A549 (cell line): ENCODE results near the gene XBP1. TPM values are rescaled to one million over a fixed set of nuclear protein-coding genes. Genes with fewer than 3 reads are reported as not detected.

Experiments
- ATAC-seq, 2 experiments: fragments of 200-7000 bp in 1 of 2; fragments of >200 bp in 1 of 2; cut with Nextera tagmentation in 1 of 2; cut with Tn5 transposase in 1 of 2; 3 replicates each; pipeline versions ENCODE4 v1.8.0 to v1.9.1; 2018 to 2020; ENCODE audit warnings: mild to moderate bottlenecking in 1 of 2, moderate library complexity in 1 of 2
- CTCF ChIA-PET: fragments of 300-600 bp; sonication (Branson Sonifier 250); formaldehyde crosslinking; extraction: SDS; loops from one replicate; lab custom pipeline; 2021; ENCODE audit warnings: antibody characterized with exemption, inconsistent platforms; lab: Yijun Ruan, JAX
- POLR2A ChIA-PET: fragments of 350-600 bp; formaldehyde crosslinking; extraction: SDS; loops from one replicate; lab custom pipeline; 2021; ENCODE audit warnings: antibody characterized with exemption, inconsistent platforms; lab: Yijun Ruan, JAX
- DNase-seq, 2 experiments: peaks; one replicate each; pipeline versions ENCODE4 v3.0.0 to v3.0.0-alpha.2; 2011 to 2016; ENCODE audit warnings: low read depth in 1 of 2, low spot score in 1 of 2
- FAIRE-seq: peaks from 2 replicates; lab custom pipeline; 2011; peaks lifted over from hg19 to GRCh38; lab: Jason Lieb, UNC
- H3K27ac ChIP-seq, 2 experiments: fragments of >200 bp; sonication (Bioruptor Twin); formaldehyde crosslinking; 3 replicates each; pipeline ENCODE4 v1.5.1; 2016 to 2017
- H3K4me1 ChIP-seq: fragments of >200 bp; sonication (Bioruptor Twin); formaldehyde crosslinking; 3 replicates; pipeline ENCODE4 v1.6.1; 2016
- H3K4me2 ChIP-seq: fragments of >200 bp; sonication (Bioruptor Twin); formaldehyde crosslinking; 3 replicates; pipeline ENCODE4 v1.6.1; 2016
- H3K4me3 ChIP-seq: fragments of >200 bp; sonication (Bioruptor Twin); formaldehyde crosslinking; 3 replicates; pipeline ENCODE4 v1.5.1; 2016
- H3K9me3 ChIP-seq: fragments of >200 bp; sonication (Bioruptor Twin); formaldehyde crosslinking; 3 replicates; pipeline ENCODE4 v1.6.1; 2016
- BHLHE40 ChIP-seq: IDR thresholded peaks from 2 replicates; pipeline ENCODE4 v1.6.1; 2012; ENCODE audit warnings: low read depth, low read length, inconsistent platforms
- CBX2 ChIP-seq: fragments of 200-600 bp; sonication (generic); IDR thresholded peaks from 2 replicates; pipeline ENCODE4 v1.6.1; 2016; ENCODE audit warnings: low read depth, mild to moderate bottlenecking, borderline replicate concordance
- CEBPB ChIP-seq, 2 experiments: fragments of >200 bp in 1 of 2; sonication (Bioruptor Twin) in 1 of 2; formaldehyde crosslinking in 1 of 2; IDR thresholded peaks; 2 replicates each; pipeline ENCODE4 v1.6.1; 2012 to 2016
- E2F6 ChIP-seq: IDR thresholded peaks from 2 replicates; pipeline ENCODE4 v1.6.1; 2012; ENCODE audit warnings: low read depth, borderline replicate concordance
- EHF ChIP-seq: fragments of 250-450 bp; sonication (Bioruptor Pico); IDR thresholded peaks from 2 replicates; pipeline ENCODE4 v1.5.0; 2020; ENCODE audit warnings: mild to moderate bottlenecking
- EHMT2 ChIP-seq: fragments of 200-600 bp; sonication (generic); IDR thresholded peaks from 2 replicates; pipeline ENCODE4 v1.6.1; 2016; ENCODE audit warnings: antibody characterized with exemption, low read depth, mild to moderate bottlenecking, moderate library complexity
- EP300 ChIP-seq, 2 experiments: fragments of >200 bp; sonication (Bioruptor Twin); formaldehyde crosslinking; IDR thresholded peaks; 2 replicates in 1 of 2; 3 replicates in 1 of 2; pipeline ENCODE4 v1.6.1; 2016 to 2017
- HDAC2 ChIP-seq: fragments of 200-600 bp; sonication (generic); IDR thresholded peaks from 2 replicates; pipeline ENCODE4 v1.6.1; 2016
- HES2 ChIP-seq: fragments of >200 bp; sonication (Bioruptor Twin); formaldehyde crosslinking; IDR thresholded peaks from 2 replicates; pipeline ENCODE4 v1.6.1; 2016
- HEYL ChIP-seq: fragments of 250-450 bp; sonication (Bioruptor Pico); IDR thresholded peaks from 2 replicates; pipeline ENCODE4 v1.8.0; 2021; ENCODE audit warnings: mild to moderate bottlenecking, moderate library complexity
- HOXA7 ChIP-seq: fragments of 250-450 bp; sonication (Bioruptor Pico); IDR thresholded peaks from 2 replicates; pipeline ENCODE4 v1.5.0; 2020; ENCODE audit warnings: mild to moderate bottlenecking, moderate library complexity
- HOXB13 ChIP-seq: fragments of 250-450 bp; sonication (Bioruptor Pico); IDR thresholded peaks from 2 replicates; pipeline ENCODE4 v1.5.0; 2020; ENCODE audit warnings: low read depth, mild to moderate bottlenecking, moderate library complexity
- HOXB5 ChIP-seq: fragments of 250-450 bp; sonication (Bioruptor Pico); IDR thresholded peaks from 2 replicates; pipeline ENCODE4 v1.5.0; 2020; ENCODE audit warnings: mild to moderate bottlenecking, moderate library complexity
- JUN ChIP-seq, 2 experiments: fragments of >200 bp; sonication (Bioruptor Twin); formaldehyde crosslinking; IDR thresholded peaks; 2 replicates in 1 of 2; 3 replicates in 1 of 2; pipeline ENCODE4 v1.6.1; 2016 to 2017
- JUNB ChIP-seq: fragments of >200 bp; sonication (Bioruptor Twin); formaldehyde crosslinking; IDR thresholded peaks from 2 replicates; pipeline ENCODE4 v1.6.1; 2016
- MAFK ChIP-seq: fragments of 450-650 bp; IDR thresholded peaks from 2 replicates; pipeline ENCODE4 v1.6.1; 2014; ENCODE audit not compliant: partially characterized antibody
- MAX ChIP-seq: IDR thresholded peaks from 2 replicates; pipeline ENCODE4 v1.6.1; 2012
- MYC ChIP-seq: IDR thresholded peaks from 2 replicates; pipeline ENCODE4 v1.6.1; 2012; ENCODE audit warnings: mild to moderate bottlenecking, inconsistent platforms, low read length, improper control_type of control experiment, borderline replicate concordance
- NPAS2 ChIP-seq: fragments of 250-450 bp; sonication (Bioruptor Pico); IDR thresholded peaks from 2 replicates; pipeline ENCODE4 v1.8.0; 2022; ENCODE audit warnings: mild to moderate bottlenecking, moderate library complexity, borderline replicate concordance
- PHF8 ChIP-seq: fragments of 200-600 bp; sonication (generic); IDR thresholded peaks from 2 replicates; pipeline ENCODE4 v1.6.1; 2016; ENCODE audit warnings: low read depth, mild to moderate bottlenecking, antibody characterized with exemption, moderate library complexity, borderline replicate concordance
- POLR2A ChIP-seq: IDR thresholded peaks from 2 replicates; pipeline ENCODE4 v1.6.1; 2012; ENCODE audit warnings: mild to moderate bottlenecking, low read length
- SMC3 ChIP-seq: fragments of >200 bp; sonication (Bioruptor Twin); formaldehyde crosslinking; IDR thresholded peaks from 3 replicates; pipeline ENCODE4 v1.6.1; 2018; ENCODE audit warnings: inconsistent platforms
- TP53 ChIP-seq: fragments of 250-450 bp; sonication (Bioruptor Pico); IDR thresholded peaks from 2 replicates; pipeline ENCODE4 v1.5.0; 2021; ENCODE audit warnings: mild to moderate bottlenecking, moderate library complexity
- ZFP36 ChIP-seq: fragments of 450-650 bp; IDR thresholded peaks from 2 replicates; pipeline ENCODE4 v1.6.1; 2014; ENCODE audit warnings: borderline replicate concordance; ENCODE audit not compliant: partially characterized antibody
- ZSCAN20 ChIP-seq: fragments of 250-450 bp; sonication (Bioruptor Pico); IDR thresholded peaks from 2 replicates; pipeline ENCODE4 v1.8.0; 2022; ENCODE audit warnings: mild to moderate bottlenecking, moderate library complexity
- WGBS: methylation state at CpG from one replicate; pipeline ENCODE4 v1.1.6; 2017; ENCODE audit errors: missing lambda C conversion rate; 5-methylcytosine and 5-hydroxymethylcytosine counted together
- polyA plus RNA-seq, 4 experiments: library from polyadenylated mRNA; depleted of rRNA in 3 of 4; stranded (reverse); fragments of >200 nt; fragmentation: RNase III in 1 of 4; extraction: RNeasy Plus Mini Kit Qiagen cat#74134 plus additional on column Dnase treatment in 1 of 4; gene quantifications; 2 replicates in 3 of 4; 3 replicates in 1 of 4; pipeline ENCODE4 v1.2.3, GENCODE V29; 2011 to 2017
- TF ChIP-seq, protein P1 (sequence below): fragments of 450-650 bp; IDR thresholded peaks from 2 replicates; pipeline ENCODE4 v1.6.1; 2014; ENCODE audit warnings: antibody characterized with exemption
- TF ChIP-seq, protein P2 (sequence below): fragments of >200 bp; sonication (Bioruptor Twin); formaldehyde crosslinking; IDR thresholded peaks from 3 replicates; pipeline ENCODE4 v1.6.1; 2016
- TF ChIP-seq, protein P3 (sequence below): fragments of >200 bp; sonication (Bioruptor Twin); formaldehyde crosslinking; IDR thresholded peaks from 3 replicates; pipeline ENCODE4 v1.5.1; 2016

Gene XBP1
- polyA plus RNA-seq, 2 of the 4 experiments (the other 2 are of a cell fraction): 34.1 to 172 TPM

GRCh38 chr22:28773461-28773867 lies 26.9 kb downstream of the XBP1 start:
- Histone ChIP-seq H3K9me3 (no peaks in the 10 kb centered on the region), H3K4me3 (peak overlapping the region; percentile 84), H3K4me2 (peak overlapping the region; percentile 77), H3K4me1 (no peaks in the 10 kb centered on the region), H3K27ac (peak overlapping the region; percentile 95 to 97)
- 3% methylated on average over 10 of the region's 10 CpGs for WGBS
- ChIA-PET POLR2A (no interaction called here), CTCF (interaction anchor here (0.6 to 3.1 kb wide), 8 partner anchors 8 to 172 kb away, joined by 3 to 17 read pairs (median 4); no protein-coding TSS in a partner anchor)
- peak in 1 of 2 experiments; percentile 15; a peak in 2 of 6 replicates for ATAC-seq
- DNase-seq: peak in 1 of 2 experiments; percentile 8
- no peak for FAIRE-seq
- TF ChIP-seq E2F6 (no peak), MYC (no peak), JUN (IDR thresholded peaks at IDR 0.05) (no peak), HDAC2 (no peak), SMC3 (no peak), EHMT2 (no peak), TP53 (CRISPR knock-in tag) (no peak), MAFK (no peak), HOXB5 (CRISPR knock-in tag) (no peak), ZSCAN20 (CRISPR knock-in tag) (no peak), HOXB13 (CRISPR knock-in tag) (no peak), HES2 (no peak), NPAS2 (CRISPR knock-in tag) (no peak), HOXA7 (no peak), JUNB (no peak), BHLHE40 (no peak), EP300 (IDR thresholded peaks at IDR 0.05) (no peak), CBX2 (no peak), HEYL (no peak)
- TF ChIP-seq, protein P1, sequence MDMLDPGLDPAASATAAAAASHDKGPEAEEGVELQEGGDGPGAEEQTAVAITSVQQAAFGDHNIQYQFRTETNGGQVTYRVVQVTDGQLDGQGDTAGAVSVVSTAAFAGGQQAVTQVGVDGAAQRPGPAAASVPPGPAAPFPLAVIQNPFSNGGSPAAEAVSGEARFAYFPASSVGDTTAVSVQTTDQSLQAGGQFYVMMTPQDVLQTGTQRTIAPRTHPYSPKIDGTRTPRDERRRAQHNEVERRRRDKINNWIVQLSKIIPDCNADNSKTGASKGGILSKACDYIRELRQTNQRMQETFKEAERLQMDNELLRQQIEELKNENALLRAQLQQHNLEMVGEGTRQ: no peak

DNA sequence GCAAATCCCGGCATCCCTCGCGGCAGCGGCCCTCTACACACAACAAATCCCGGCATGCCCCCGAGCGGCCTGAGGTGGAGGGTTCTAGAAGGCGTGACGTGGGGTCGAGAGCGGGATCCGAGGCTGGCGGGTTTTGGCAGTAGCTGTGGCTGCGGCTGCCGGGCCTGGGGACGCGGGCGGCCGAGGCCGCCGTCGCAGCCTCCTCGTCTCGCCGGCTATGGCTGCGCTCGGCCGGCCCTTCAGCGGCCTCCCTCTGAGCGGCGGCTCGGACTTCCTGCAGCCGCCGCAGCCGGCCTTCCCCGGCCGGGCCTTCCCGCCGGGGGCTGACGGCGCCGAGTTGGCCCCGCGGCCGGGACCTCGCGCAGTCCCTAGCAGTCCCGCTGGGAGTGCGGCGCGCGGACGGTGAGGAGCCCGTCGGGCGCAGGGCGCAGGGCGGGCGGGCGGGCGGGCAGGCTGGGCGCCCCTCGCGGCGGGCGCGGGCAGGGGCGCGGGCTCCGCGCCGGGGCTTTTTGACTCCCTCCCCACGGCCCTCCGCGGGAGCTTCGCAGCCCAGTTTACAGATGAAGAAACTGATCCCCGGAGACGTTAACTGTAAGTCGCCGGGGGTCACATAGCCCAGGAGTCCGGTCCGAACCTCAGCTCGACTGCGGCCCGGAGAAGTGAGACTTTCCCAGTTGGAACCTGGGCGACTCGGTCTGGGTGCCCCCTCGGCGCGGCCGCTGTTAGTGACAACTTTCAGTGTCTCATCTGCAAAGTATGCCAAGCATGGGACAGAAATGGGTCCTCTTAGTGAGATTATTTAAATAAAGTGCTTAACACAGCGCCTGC lies 27.5 kb downstream of the XBP1 start, which contains the start of gene CCDC117:
CCDC117 (plus strand) TSS at position 63 of the 828 bp plus-strand sequence; CDS start at position 218, 155 bp downstream.
- TF ChIP-seq, protein P2, sequence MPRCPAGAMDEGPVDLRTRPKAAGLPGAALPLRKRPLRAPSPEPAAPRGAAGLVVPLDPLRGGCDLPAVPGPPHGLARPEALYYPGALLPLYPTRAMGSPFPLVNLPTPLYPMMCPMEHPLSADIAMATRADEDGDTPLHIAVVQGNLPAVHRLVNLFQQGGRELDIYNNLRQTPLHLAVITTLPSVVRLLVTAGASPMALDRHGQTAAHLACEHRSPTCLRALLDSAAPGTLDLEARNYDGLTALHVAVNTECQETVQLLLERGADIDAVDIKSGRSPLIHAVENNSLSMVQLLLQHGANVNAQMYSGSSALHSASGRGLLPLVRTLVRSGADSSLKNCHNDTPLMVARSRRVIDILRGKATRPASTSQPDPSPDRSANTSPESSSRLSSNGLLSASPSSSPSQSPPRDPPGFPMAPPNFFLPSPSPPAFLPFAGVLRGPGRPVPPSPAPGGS: 0 out of 3 replicates have a peak, but pooled peaks have one; percentile 31
- peak; percentile 18 for TF ChIP-seq ZFP36
- TF ChIP-seq MAFK: no peak
- peak; percentile 88 for TF ChIP-seq E2F6
- peak; percentile 86 for TF ChIP-seq MAX
- TF ChIP-seq HOXB5 (CRISPR knock-in tag): 0 out of 2 replicates have a peak, but pooled peaks have one; percentile 16
- peak; percentile 64 to 71; a peak in 3 of 5 replicates for TF ChIP-seq JUN (IDR thresholded peaks at IDR 0.05)
- TF ChIP-seq, protein P3, sequence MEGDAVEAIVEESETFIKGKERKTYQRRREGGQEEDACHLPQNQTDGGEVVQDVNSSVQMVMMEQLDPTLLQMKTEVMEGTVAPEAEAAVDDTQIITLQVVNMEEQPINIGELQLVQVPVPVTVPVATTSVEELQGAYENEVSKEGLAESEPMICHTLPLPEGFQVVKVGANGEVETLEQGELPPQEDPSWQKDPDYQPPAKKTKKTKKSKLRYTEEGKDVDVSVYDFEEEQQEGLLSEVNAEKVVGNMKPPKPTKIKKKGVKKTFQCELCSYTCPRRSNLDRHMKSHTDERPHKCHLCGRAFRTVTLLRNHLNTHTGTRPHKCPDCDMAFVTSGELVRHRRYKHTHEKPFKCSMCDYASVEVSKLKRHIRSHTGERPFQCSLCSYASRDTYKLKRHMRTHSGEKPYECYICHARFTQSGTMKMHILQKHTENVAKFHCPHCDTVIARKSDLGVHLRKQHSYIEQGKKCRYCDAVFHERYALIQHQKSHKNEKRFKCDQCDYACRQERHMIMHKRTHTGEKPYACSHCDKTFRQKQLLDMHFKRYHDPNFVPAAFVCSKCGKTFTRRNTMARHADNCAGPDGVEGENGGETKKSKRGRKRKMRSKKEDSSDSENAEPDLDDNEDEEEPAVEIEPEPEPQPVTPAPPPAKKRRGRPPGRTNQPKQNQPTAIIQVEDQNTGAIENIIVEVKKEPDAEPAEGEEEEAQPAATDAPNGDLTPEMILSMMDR: peak; percentile 26; the same call in 1 of the 3 replicates
- peak; percentile 73 for TF ChIP-seq POLR2A
- peak; percentile 68; the same call in 1 of the 2 replicates for TF ChIP-seq PHF8
- no peak for TF ChIP-seq EHF (CRISPR knock-in tag)
- TF ChIP-seq CEBPB (IDR thresholded peaks at IDR 0.05): no peak
- TF ChIP-seq, all 56 proteins: peak for 9
- under 1% methylated on average over 18 of the region's 92 CpGs for WGBS
- DNase-seq (peak; percentile 89 to 94), FAIRE-seq (no peak), ATAC-seq (peak; percentile 96 to 97)
- Histone ChIP-seq H3K4me2 (peak within 1 kb of the TSS; percentile 77), H3K9me3 (no peaks in the 10 kb centered on the region), H3K4me1 (no peaks in the 10 kb centered on the region), H3K4me3 (peak within 1 kb of the TSS; percentile 84), H3K27ac (peak within 1 kb of the TSS; percentile 95 to 97)
- CTCF ChIA-PET: interaction anchor here (0.7 to 3.1 kb wide), 9 partner anchors 9 to 172 kb away, joined by 3 to 17 read pairs (median 3); partner anchors contain the start of gene TTC28
- POLR2A ChIA-PET: interaction anchor here (0.7 kb wide), 1 partner anchor 28 kb away, joined by 3 read pairs; the partner anchor contains the start of gene XBP1
